HL-60/S4 treated with retinoic acid at 250 ng/mL for 4 days and 3 days (cell line): ENCODE measurements around the gene CRIM1.

ENCODE experiments used
- in situ Hi-C: fragments of 300-500 bp; cut with MboI; formaldehyde crosslinking; loops from 2 replicates; pipeline ENCODE4 v1.7.0; 2022; ENCODE audit warnings: low sequenced_read_pairs

CRIM1 gene

DNA sequence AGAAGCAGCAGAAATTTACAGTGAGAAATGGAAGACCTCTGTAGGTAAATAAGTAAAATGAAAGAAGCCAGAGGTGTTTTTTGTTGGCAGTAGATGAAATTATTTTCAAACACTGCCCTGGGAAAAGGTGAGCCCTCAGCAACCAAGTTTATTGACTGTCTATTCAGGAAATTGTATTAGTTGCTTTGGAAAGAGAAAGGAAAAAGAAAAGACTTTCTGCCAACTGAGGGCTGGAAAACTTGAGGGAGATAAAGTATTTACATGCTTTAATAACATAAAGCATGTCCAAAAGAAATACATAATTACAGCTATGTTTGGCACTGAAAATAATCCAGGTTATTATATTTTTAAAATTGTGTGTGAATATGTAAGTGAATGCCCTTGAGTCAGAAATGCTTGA is 14.7 kb downstream of the CRIM1 start:
- in situ Hi-C loops = loop anchor here (25.0 kb wide), 1 partner anchor 292 kb away; no protein-coding TSS in a partner anchor

DNA sequence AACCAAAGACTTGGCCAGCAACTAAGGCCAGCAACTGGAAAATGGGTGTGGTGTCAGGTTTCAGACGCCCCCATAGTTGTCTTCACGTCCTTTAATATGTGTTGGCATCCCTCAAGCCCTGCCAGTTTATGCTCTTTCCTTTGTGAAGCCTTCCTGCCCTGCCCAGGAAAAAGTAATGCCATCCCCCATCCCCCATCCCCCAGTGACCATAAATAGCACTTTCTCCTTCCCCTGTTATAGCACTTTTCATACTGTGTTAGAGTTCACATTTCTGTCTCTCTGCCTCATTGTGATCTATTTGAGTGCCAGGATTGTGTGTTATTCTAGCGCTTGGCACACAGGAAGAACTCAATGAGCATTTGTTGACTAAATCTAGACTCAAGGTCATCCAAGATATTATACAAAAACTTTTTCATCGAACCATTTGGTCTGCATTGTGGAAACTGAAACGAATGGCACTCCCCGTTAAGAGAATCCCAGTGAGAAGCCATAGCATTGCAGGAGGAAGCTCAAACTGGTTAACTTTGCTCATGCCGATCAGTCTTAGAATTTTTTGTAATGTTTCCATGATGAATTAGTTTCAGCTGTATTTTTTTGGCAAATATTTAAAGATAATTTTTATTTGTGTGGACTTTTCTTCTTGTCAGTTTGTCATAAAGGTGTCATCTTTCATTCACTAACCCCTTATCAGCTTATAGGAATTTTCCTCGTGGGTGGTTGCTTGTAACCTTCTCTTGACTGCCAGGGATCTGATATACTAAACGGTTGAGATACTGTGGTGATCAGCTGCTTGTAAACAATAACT is 15.7 kb downstream of the CRIM1 start:
- in situ Hi-C loops = loop anchor here (25.0 kb wide), 1 partner anchor 291 kb away; no protein-coding TSS in a partner anchor

DNA sequence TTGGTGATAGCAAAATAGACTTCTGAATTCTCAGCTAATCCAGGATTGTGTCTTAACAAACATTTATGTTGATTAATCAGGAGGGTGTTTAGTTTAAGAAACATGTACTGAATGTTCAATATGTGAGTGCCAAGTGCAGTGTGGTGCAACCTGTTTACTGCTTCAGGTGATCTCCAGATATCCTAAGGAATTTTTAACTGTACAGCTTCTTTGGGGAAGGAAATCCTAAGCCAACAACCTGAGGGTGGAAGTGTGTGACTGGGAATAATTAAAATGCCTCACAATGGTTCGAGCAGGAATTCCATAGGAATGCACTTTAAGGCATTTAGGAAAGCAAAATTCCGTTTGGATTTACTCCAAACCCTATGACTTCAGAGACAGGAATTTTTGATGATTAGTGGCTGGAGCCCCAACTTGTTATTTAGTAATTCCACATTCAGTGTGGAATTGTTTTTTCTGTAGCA is 16.4 kb downstream of the CRIM1 start:
- in situ Hi-C loops = loop anchor here (25.0 kb wide), 1 partner anchor 290 kb away; no protein-coding TSS in a partner anchor

DNA sequence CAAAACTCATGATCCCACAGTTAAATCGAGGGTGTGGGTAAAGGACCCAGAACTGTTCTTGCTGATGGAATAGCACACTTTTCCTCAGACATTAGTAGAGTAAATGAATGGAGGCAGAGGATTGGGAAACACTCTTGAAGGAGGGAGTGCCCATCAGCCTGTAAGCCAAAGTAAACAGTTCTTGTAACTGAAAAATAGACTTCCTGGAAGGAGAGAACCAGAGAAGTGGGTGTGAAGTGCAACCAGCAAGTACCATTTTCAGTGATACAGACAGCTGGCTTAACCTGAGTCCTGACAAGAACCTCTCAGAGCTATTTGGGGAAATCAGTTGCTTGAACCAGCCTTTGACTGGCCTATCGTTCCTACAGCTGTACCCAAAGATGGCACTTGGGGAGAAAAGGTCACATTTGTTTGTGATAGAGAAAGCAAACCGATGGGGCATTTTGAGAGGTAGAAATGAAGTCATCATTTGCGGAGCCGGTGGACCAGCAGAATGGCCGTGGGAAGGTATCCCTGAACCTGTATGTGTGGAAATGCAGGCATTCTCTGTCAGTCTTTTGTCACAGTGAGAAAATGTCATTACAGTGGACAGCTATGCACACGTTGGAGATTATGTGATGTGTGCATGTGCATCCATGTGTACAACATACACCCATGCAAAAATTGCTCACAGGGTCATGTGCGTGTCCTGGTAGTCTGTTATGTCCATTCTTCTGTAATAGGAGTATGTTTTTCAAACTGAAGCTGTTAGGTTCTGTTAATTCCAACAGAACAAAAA is 17.8 kb downstream of the CRIM1 start:
- in situ Hi-C loops = loop anchor here (25.0 kb wide), 1 partner anchor 289 kb away; no protein-coding TSS in a partner anchor

DNA sequence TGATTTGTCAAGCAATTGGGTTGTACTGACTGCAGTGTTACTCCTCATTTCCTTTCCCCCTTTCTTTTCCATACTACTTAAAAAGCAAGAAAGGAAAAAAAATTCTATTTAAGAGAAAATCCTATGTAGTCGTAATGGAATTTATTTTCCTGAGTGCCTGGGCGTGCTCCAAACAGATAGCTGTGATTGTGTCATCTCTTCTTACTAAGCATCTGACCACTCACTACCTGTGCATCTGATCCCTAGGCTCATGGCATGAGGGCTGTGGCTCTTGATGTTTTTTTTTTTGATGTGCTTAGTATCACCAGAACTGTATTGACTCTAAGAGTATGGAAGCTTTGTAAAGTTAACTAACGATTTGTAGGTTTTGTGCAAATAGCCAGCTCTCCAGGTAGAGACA is 19.0 kb downstream of the CRIM1 start:
- in situ Hi-C loops = loop anchor here (25.0 kb wide), 1 partner anchor 288 kb away; no protein-coding TSS in a partner anchor

DNA sequence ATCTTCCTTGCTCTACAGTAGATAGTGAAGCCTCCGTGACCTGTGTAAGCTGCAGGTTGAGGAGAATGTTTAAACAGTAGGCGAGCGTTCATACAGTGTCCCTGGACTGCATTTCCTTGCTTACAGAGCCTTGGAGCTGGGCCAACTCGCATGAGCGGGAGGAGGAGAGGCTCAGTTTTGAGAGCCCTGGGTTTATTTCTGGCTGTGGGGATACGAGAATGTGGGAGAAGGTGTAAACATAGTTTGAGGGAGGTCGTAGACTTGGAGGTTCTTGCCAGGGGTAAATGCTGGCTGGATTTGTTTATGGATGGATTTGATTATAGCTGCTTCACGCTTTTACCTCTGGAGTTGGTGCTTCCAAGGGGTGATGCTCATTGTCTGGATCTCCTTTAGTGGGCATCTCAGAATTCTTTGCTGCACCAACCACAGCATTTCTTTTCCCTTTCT is 20.8 kb downstream of the CRIM1 start:
- in situ Hi-C loops = no loop called here

DNA sequence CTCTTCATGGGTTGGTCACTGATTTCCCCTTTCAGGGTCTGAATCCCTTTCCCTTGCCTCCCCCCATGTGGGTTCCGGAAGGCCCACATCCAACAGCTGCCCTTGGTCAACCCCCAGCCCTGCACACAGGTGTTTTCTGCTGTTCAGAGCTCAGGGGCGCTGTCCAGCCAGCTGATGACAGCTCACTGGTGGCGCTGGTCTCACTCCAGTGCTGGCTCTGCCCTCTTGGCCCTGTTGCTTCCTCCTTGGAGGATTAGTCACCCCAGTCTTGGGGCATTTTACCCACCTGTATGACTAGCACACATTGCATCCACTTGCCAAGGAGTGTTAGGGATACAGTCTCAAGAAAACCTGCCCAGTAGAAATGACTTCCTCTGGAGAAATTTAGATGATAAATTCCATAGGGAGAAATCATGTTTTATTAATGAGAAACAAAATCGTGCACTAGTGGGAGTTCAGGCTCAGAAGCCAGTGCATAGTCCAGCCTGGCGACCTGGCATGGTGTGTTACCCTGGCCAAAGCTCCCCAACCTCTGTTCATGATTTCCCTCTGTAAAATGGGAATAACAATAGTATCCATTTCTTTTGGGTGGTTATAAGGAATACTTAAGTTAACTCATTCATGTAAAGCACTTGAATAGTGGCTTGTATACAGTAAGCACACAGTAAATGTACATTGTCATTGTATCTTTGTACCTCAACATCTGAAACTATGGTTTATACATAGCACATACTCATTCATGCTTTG is 21.6 kb downstream of the CRIM1 start:
- in situ Hi-C loops = no loop called here

DNA sequence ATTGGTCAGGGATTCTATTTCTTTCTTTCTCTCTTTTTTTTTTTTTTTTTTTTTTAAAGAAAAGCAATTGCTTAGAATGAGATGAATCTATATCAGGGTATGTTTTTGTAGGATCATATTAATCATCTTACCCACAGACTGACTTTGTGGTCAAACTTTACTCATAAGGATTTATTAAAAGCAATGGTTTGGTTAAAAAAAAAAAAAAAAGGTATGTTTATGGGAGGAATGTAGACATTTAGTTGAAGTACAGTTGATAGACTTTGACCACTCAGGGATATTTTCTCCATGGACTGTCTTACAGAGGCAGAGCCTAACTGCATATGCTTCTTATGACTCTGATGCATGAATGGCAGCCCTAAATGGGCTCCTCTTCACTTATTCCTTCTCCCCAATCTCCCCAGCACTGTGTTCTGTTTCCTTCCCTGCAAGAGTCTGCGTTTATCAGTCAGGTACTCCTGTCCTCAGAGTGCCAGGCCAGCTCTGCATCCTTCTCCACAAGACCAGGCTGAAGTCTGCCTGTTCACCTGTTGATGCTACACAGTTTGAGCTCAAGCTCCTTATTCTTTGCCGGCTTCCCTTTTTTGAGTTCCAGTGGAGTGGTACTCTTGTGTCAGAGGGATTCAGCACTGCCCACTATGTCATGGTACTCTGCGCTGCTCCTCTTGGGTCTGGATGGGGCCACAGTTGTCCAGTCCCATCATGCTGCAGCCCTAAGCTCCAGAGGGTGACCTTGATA is 24.3 kb downstream of the CRIM1 start:
- in situ Hi-C loops = no loop called here

DNA sequence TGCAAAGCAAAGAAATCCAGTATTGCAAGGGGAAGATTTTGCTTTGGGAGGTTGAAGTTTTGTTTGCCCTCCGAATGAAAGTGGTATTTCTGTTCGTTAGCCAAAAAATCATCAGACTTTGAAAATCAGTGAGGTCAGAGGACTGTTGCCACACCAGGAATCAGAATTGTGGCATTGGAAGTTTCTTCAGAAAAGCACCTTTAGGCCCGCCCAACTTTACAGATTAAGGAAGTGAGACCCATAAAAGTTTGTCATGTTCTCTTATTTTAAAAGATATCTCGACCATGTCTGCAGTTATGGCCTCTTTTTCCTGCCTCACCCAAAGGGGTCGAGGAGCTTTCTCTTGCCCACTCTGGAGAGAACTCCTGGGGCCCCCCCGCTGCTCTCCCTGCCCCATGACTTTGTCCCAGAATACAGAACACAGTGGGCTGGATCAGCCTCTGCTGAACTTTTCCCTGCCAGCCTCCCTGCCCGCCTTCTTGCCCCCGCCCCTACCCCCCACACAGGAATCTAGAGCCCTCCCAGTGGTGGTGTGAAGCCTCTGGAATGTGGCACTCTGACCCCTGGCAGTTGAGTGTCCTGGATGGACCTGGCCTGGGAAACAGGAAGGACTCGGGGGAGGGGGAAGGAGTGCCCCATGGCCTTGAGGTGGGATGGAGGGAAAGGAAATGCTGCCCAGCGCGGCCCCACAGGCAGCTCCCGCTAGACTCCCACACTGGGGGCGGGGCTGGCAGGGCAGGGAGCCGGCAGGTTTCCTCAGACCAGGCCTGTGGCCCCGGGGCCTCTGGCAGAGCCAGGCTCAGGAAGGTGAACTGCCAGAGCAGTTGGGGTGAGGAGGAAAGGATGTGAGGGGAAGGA is 25.3 kb downstream of the CRIM1 start:
- in situ Hi-C loops = no loop called here

DNA sequence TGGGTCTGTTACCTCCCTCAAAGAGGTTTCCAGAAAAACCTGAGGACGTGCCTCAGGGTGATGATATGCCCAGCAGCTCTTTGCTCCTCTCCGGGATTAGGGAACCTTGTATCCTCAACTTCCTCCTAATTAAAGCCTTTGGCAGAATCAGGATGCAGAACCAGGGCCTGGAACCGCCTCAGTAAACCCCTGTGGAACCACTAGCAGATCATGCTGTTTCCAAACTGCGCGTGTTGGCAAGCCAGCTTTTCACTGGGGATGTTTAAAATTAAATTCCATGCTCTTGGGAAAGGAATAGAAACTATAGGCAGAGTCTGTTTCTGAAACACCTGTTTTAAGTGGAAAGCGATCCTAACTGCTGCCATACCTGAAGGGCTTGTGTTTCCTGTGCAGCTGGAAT is 26.4 kb downstream of the CRIM1 start:
- in situ Hi-C loops = no loop called here

DNA sequence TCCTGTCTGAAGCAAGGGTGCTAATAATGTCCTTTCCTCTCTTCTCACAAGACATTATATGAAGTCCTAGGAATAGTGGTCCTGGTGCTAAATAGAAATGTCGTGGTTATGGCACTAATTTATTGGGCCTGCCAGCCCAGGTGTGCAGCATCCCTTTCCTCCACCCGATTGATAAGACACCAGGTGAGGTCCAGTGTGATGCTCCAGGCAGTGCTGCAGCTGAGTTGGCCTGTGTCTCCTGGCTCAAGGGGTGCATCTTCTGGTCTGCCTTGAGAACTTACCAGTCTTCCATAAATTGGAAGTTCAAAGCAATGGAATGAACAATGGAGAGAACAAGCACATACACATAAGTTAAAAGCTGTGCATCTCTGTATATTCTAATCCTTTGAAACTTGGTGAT is 26.9 kb downstream of the CRIM1 start:
- in situ Hi-C loops = no loop called here

DNA sequence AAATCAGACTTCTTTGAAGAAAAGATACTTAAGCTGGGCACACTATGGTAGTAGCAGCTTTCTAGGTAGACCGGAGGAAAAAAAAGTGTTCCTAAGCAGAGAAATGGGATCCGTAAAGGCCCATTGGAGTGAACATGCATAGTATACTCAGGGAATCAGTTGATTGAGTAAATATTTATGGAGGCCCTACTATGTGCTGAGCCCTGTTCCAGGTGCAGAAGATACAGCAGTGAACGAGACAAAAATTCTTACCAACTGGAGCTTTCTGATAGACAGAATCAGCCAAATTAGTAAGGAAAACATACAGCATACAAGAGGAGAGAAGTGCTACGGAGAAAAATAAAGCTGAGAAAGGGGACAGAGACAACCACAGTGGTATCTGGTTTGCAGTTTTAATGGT is 28.1 kb downstream of the CRIM1 start:
- in situ Hi-C loops = no loop called here

DNA sequence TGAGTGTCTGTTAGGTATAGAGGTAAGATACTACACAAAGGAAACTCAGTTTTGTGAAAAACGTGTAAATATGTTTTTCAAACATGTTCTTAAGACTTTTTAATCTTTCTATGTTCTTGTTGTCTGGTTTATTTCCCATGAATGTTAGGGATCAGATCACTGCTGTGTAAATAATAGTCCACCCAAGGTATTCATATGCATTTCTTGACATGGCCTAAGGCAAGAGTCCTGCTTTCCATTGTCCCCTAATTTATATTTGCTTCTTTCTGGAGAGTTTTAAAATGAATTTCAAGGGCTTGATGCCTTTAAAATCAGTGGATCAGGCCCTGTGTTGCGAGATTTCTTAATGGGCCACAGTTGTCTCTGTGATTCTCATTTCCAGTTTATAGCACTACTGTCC is 28.9 kb downstream of the CRIM1 start:
- in situ Hi-C loops = no loop called here

DNA sequence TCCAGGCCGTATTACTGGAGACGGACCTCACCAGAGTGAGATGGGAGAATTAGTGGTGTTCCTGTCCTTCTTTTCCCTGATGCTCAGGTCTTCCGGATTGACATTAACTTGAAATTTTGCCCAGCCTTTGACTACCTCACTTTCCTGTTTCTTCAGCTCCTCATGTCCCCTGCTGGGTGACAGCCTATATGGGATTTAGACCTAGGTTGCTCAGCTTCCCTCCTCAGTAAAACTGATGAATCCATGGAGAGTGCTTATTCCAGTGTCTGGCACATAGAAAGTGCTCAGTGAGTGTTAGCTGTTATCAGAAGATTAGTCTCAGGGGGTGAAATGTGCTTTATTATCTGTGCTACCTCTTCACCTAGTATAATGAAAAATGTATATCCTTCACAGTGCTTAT is 30.0 kb downstream of the CRIM1 start:
- in situ Hi-C loops = no loop called here

DNA sequence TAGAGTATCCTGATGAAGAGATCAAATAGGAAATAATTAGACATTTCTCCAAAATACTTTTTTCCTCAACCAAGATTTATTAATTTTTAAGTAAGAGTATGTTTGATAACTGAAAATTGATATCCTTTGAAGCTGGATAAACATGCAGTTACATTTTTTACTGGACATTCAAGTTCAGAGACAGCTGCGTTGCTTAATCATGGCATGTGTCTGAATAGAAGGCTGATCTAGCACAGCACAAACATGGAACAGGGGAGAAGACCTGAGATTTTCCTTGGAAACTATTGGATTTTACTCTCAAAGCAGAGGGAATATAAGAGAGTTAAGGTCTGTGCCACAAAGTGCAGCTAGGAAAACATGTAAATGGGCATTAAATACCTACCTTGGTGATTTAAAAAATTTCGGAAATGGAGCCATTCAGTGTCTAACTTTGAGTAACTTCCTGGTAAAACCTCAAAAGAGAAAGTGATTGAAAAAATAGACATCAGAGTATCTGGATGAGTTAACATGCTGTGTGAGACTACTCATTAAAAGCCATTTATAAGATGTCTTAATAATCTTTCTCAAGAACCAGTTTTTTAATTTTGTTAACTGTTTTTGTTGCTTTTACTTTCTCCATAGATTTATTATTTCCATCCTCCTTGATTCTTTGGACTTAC is 31.8 kb downstream of the CRIM1 start:
- in situ Hi-C loops = no loop called here

DNA sequence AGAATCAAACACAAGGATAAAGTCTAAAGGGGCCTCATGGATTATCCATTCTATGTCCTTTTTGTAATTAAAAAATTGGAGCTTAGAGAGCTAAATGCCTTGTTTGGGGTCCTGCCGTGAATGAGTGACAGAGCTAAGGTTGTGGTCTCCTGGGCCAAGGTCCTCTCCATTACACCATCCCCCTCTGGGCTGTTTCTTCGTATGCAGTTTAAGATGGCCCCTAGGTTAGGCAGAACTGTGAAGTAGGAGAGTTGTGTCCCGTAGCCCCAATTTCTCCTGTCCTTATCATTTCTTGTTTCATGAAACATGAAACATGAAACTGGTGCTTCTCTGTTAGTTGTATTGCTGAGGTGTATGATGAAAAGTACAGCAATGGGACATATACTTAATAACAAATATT is 32.9 kb downstream of the CRIM1 start:
- in situ Hi-C loops = no loop called here

DNA sequence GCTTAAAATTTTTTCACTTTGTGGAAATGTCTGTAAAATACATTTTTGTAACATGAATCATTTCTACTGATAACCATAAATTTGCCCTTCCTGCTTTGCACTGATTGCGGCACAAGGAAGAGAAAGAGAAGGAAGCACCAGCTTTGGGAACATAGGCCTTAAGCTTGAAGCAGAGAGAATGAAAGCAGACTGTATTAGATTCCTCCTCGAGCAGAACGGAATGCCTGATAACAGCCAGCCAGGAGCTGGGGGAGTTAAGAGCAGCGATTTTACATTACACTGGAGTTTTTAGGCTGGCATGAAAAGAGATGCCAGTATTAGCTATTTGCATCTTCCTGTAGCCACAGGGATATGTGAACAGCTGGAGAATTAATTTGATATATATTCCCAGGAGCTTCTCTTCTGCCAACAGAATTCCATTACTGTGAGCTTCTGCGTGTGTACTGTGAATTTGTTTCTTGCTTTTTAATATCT is 33.5 kb downstream of the CRIM1 start:
- in situ Hi-C loops = no loop called here

DNA sequence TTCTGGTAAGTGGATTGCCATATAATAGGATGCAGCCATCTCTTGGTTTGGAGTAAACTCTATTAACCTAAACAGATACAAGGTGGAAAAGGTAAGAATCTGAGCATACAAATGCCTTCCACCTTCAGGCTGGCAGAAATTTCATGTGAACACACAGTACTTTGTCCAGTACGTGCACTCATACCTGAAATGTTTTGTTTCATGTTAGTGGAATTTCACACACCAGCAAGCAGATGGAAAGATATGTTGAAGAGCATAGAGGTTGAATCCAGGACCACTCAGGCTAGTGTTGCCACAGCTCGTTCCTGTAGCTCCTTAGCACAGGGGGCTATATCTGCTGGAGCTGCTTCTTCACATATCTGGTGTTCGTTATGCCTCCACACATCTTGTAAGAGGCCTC is 34.0 kb downstream of the CRIM1 start:
- in situ Hi-C loops = no loop called here
